HEK293T (cell line): ENCODE measurements around the gene DDX6.
"Not testable (repeated sequence)": the region's sequence is repeated elsewhere in the genome, so short reads cannot be mapped to it uniquely, and the experiment has no call there.

Experiments used
- CTCF ChIA-PET: fragments of 350-600 bp; formaldehyde crosslinking; extraction: SDS; loops from one replicate; lab custom pipeline; 2021; ENCODE audit warnings: antibody characterized with exemption, inconsistent platforms; lab: Yijun Ruan, JAX
- POLR2A ChIA-PET: fragments of 350-600 bp; formaldehyde crosslinking; extraction: SDS; loops from one replicate; lab custom pipeline; 2020; ENCODE audit warnings: antibody characterized with exemption, inconsistent platforms; lab: Yijun Ruan, JAX
- DNase-seq: peaks from one replicate; pipeline ENCODE4 v3.0.0; 2012; ENCODE audit warnings: mixed read lengths; ENCODE audit errors: extremely low spot score
- ARNT ChIP-seq: fragments of 450-650 bp; IDR thresholded peaks from 2 replicates; pipeline ENCODE4 v1.6.1; 2017; ENCODE audit warnings: mild to moderate bottlenecking
- BHLHE40 ChIP-seq: fragments of 450-650 bp; IDR thresholded peaks from 2 replicates; pipeline ENCODE4 v1.6.1; 2016; ENCODE audit warnings: mild to moderate bottlenecking, moderate library complexity, borderline replicate concordance
- CTBP1 ChIP-seq: fragments of 450-650 bp; IDR thresholded peaks from 2 replicates; pipeline ENCODE4 v1.6.1; 2016; ENCODE audit warnings: borderline replicate concordance
- ELF4 ChIP-seq: fragments of 450-650 bp; IDR thresholded peaks from 2 replicates; pipeline ENCODE4 v1.6.1; 2017; ENCODE audit warnings: antibody characterized with exemption
- FOXA1 ChIP-seq: fragments of 450-650 bp; IDR thresholded peaks from 2 replicates; pipeline ENCODE4 v1.6.1; 2016; ENCODE audit warnings: mild to moderate bottlenecking
- FOXK2 ChIP-seq: fragments of 450-650 bp; IDR thresholded peaks from 2 replicates; pipeline ENCODE4 v1.6.1; 2016; ENCODE audit warnings: mild to moderate bottlenecking
- FOXM1 ChIP-seq: fragments of 450-650 bp; IDR thresholded peaks from 2 replicates; pipeline ENCODE4 v1.6.1; 2017; ENCODE audit warnings: mild to moderate bottlenecking, borderline replicate concordance
- HDGF ChIP-seq: fragments of 450-650 bp; IDR thresholded peaks from 2 replicates; pipeline ENCODE4 v1.6.1; 2017; ENCODE audit warnings: antibody characterized with exemption, borderline replicate concordance
- L3MBTL2 ChIP-seq: fragments of 450-650 bp; conservative IDR thresholded peaks from 2 replicates; pipeline ENCODE4 v1.6.1; 2016; ENCODE audit warnings: mild to moderate bottlenecking
- LEF1 ChIP-seq: fragments of 450-650 bp; IDR thresholded peaks from 2 replicates; pipeline ENCODE4 v1.6.1; 2017; ENCODE audit warnings: mild to moderate bottlenecking, borderline replicate concordance
- NFRKB ChIP-seq: fragments of 450-650 bp; IDR thresholded peaks from 2 replicates; pipeline ENCODE4 v1.6.1; 2016; ENCODE audit warnings: mild to moderate bottlenecking, moderate library complexity
- SP1 ChIP-seq: fragments of 450-650 bp; IDR thresholded peaks from 2 replicates; pipeline ENCODE4 v1.6.1; 2017
- SUZ12 ChIP-seq: fragments of 450-650 bp; IDR thresholded peaks from 2 replicates; pipeline ENCODE4 v1.6.1; 2016; ENCODE audit warnings: mild to moderate bottlenecking
- TARDBP ChIP-seq: fragments of 450-650 bp; IDR thresholded peaks from 2 replicates; pipeline ENCODE4 v1.6.1; 2016
- ZNF384 ChIP-seq: fragments of 450-650 bp; IDR thresholded peaks from 2 replicates; pipeline ENCODE4 v1.6.1; 2016
- TF ChIP-seq, protein P1 (sequence below): fragments of 450-650 bp; IDR thresholded peaks from 2 replicates; pipeline ENCODE4 v1.6.1; 2016

The DDX6 gene

DNA sequence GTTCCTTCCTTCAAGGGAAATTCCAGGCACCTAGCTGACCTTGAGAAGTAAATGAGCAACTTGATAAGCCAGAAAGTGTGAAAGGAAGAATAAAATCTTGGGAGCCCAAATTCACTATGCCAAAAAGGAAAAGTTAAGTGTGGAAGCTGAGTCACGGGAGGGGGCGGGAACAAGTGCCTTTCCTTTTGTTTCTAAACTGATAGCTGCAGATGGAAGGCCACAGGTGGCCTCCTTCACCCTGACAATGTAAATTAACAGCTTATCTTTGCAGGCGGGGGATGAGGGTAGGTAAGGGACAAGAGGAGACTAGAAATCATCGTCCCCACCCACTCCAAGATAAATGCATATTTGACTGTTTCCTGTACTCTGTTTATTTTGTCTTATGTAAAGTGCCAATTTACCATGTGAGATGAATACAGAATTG is 75.1 kb downstream of the DDX6 start:
- no peak for TF ChIP-seq BHLHE40
- no peak for TF ChIP-seq NFRKB
- no peak for TF ChIP-seq ZNF384
- no peak for TF ChIP-seq SUZ12
- TF ChIP-seq LEF1, result no peak
- no peak for TF ChIP-seq FOXA1
- TF ChIP-seq HDGF, result no peak
- TF ChIP-seq, protein P1, sequence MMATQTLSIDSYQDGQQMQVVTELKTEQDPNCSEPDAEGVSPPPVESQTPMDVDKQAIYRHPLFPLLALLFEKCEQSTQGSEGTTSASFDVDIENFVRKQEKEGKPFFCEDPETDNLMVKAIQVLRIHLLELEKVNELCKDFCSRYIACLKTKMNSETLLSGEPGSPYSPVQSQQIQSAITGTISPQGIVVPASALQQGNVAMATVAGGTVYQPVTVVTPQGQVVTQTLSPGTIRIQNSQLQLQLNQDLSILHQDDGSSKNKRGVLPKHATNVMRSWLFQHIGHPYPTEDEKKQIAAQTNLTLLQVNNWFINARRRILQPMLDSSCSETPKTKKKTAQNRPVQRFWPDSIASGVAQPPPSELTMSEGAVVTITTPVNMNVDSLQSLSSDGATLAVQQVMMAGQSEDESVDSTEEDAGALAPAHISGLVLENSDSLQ, result no peak
- TF ChIP-seq ARNT, result no peak
- no peak for TF ChIP-seq FOXK2
- TF ChIP-seq L3MBTL2, result no peak
- TF ChIP-seq TARDBP, result no peak
- no peak for TF ChIP-seq SP1
- no peak for TF ChIP-seq CTBP1
- TF ChIP-seq FOXM1, result no peak
- TF ChIP-seq ELF4, result no peak
- CTCF ChIA-PET, result no interaction called here
- no peak for DNase-seq
- POLR2A ChIA-PET, result interaction anchor here (1.3 kb wide), 1 partner anchor 77 kb away, joined by 4 read pairs; no protein-coding TSS in a partner anchor

DNA sequence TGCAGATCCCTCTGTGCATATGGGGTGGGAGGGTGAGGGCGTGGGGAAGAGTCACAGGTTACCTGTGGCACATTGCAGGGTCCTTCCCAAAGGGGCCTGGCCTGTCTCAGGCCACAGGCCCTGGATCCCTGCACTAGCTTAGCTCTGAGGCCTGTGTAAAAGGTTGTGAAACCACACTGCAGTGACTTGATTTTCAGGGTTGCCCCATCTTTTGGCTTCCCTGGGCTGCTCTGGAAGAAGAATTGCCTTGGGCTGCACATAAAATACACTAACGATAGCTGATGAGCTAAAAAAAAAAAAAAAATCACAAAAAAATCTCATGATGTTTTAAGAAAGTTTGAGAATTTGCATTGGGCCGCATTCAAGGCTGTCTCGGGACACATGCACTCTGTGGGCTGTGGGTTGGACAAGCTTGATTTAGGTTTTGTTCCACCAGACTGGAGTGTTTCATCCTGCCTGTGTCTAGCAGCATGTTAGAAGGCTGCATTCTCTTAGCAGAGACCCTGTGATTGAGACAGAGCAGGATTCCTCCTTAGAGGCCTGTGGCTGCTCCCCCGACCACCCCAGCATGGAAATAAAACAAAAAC is 75.6 kb downstream of the DDX6 start:
- POLR2A ChIA-PET, result interaction anchor here (1.3 kb wide), 1 partner anchor 77 kb away, joined by 4 read pairs; no protein-coding TSS in a partner anchor
- DNase-seq, result no peak

DNA sequence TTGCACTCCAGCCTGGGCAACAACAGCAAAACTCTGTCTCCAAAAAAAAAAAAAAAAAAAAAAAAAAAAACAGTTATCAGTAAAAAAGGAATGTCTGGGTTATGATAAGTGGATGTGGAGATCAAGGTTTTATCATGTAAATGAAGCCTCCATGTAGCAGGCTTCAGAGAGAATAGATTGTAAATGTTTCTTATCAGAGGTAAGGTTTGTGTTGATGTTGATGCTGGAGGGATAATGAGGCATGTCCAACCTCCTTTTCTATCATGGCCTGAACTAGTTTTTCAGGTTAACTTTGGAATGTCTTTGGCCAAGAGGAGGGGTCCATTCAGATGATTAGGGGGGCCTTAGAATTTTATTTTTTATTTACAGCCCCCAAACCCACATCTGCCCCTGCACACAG is 76.1 kb downstream of the DDX6 start:
- ChIA-PET CTCF (no interaction called here), POLR2A (interaction anchor here (1.3 kb wide), 1 partner anchor 78 kb away, joined by 4 read pairs; no protein-coding TSS in a partner anchor)
- no peak for DNase-seq
- TF ChIP-seq HDGF (no peak), ZNF384 (0 out of 2 replicates have a peak, but pooled peaks have one; percentile 35), FOXK2 (no peak)
- TF ChIP-seq, protein P1, result no peak

More for the DNA sequence above, 75.6 kb downstream of the DDX6 start:
- TF ChIP-seq FOXK2 (no peak), FOXM1 (no peak), LEF1 (no peak), ZNF384 (no peak), SP1 (no peak), FOXA1 (no peak), HDGF (no peak), NFRKB (no peak), ARNT (no peak), BHLHE40 (no peak), TARDBP (no peak), ELF4 (no peak), L3MBTL2 (no peak), CTBP1 (no peak), SUZ12 (no peak)
- TF ChIP-seq, protein P1, result no peak
- CTCF ChIA-PET, result no interaction called here

DNA sequence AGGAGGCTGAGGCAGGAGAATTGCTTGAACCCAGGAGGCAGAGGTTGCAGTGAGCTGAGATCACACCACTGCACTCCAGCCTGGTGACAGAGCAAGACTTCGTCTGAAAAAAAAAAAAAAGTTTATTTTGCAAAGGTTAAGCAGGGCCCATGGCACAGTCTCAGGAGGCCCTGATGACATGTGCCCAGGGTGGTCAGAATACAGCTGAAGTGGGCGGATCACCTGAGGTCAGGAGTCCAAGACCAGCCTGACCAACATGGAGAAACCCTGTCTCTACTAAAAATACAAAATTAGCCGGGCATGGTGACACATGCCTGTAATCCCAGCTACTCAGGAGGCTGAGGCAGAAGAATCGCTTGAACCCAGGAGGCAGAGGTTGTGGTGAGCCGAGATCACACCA is 76.5 kb downstream of the DDX6 start:
- DNase-seq, POLR2A ChIA-PET, CTCF ChIA-PET: not testable (repeated sequence)

DNA sequence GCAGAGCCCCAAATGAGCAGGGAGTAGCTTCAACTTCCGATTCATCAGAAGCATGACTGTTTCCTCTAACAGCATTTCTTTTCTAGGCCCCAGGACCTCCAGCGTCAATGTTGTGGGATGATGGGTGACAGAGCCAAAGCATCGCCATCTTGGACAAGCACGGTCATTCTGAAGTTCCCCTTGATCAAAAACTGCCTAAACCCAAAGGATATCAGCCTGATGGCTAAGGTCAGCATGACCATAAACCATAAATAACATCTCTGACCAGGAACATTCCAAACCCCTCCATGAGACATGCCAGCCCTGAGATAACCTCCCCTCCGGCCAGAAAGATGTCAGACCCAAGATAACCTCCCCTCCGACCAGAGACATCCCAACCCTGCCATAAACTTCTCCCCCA is 82.7 kb downstream of the DDX6 start:
- POLR2A ChIA-PET, result no interaction called here
- no peak for DNase-seq
- TF ChIP-seq HDGF (no peak), NFRKB (no peak), SUZ12 (no peak), ARNT (no peak), FOXA1 (no peak), CTBP1 (no peak), FOXM1 (no peak), FOXK2 (no peak), LEF1 (no peak), ELF4 (no peak), ZNF384 (no peak), SP1 (no peak), BHLHE40 (no peak), TARDBP (no peak), L3MBTL2 (no peak)
- TF ChIP-seq, protein P1, result no peak
- CTCF ChIA-PET, result no interaction called here

DNA sequence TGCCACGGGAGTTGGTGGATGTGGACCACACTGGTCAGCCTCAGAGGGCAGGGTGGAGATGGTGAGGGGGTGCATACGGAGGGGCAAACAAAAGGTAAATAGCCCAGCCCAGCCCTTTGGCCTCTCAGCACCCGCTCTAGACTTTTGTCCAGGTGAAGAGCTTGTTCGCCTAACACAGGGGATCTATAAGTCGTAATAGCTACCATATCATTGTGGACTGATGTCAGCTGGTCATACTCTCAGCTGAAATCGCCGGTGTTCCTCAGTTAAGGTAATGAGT is 84.5 kb downstream of the DDX6 start:
- DNase-seq, result no peak
- no peak for TF ChIP-seq FOXM1
- TF ChIP-seq HDGF, result no peak
- no peak for TF ChIP-seq SP1
- no peak for TF ChIP-seq ARNT
- no peak for TF ChIP-seq L3MBTL2
- no peak for TF ChIP-seq TARDBP
- TF ChIP-seq CTBP1, result no peak
- no peak for TF ChIP-seq LEF1
- no peak for TF ChIP-seq ZNF384
- TF ChIP-seq, protein P1, result no peak
- no peak for TF ChIP-seq SUZ12
- no peak for TF ChIP-seq FOXK2
- no peak for TF ChIP-seq ELF4
- TF ChIP-seq NFRKB, result no peak
- POLR2A ChIA-PET, result no interaction called here
- CTCF ChIA-PET, result no interaction called here
